Activated CD4-positive, alpha-beta memory T cell treated with anti-CD3 and anti-CD28 coated beads, Interleukin-2, amount 10 ng/mL, durations not matched to agents 7 days and 5 days (primary cell): ENCODE data around the gene KLHDC9. TPM values are rescaled to one million over a fixed set of nuclear protein-coding genes. Genes with fewer than 3 reads are reported as not detected.

Experiments used
- CTCF ChIA-PET: fragments of 350-600 bp; sonication (Branson Sonifier 250); formaldehyde crosslinking; loops from one replicate; lab custom pipeline; 2021; ENCODE audit warnings: antibody characterized with exemption, inconsistent platforms; lab: Charles Lee
- POLR2A ChIA-PET: fragments of 350-600 bp; sonication (Branson Sonifier 250); formaldehyde crosslinking; loops from one replicate; lab custom pipeline; 2021; ENCODE audit warnings: antibody characterized with exemption; lab: Charles Lee
- DNase-seq: peaks from one replicate; pipeline ENCODE4 v3.0.0-alpha.2; 2020
- H3K27ac Mint-ChIP-seq: one replicate; pipeline ENCODE4 v1.8.0; 2021; ENCODE audit warnings: mild to moderate bottlenecking, mixed read lengths
- H3K27me3 Mint-ChIP-seq: one replicate; pipeline ENCODE4 v1.8.0; 2021; ENCODE audit warnings: mixed read lengths
- H3K36me3 Mint-ChIP-seq: one replicate; pipeline ENCODE4 v1.8.0; 2021; ENCODE audit warnings: low read depth, mixed read lengths
- H3K4me1 Mint-ChIP-seq: one replicate; pipeline ENCODE4 v1.8.0; 2021; ENCODE audit warnings: mixed read lengths
- H3K4me3 Mint-ChIP-seq: one replicate; pipeline ENCODE4 v1.8.0; 2021; ENCODE audit warnings: mild to moderate bottlenecking, mixed read lengths
- H3K9me3 Mint-ChIP-seq: one replicate; pipeline ENCODE4 v1.8.0; 2021; ENCODE audit warnings: mixed read lengths
- total RNA-seq, 2 experiments: library from RNA; stranded (reverse); gene quantifications; one replicate each; pipeline ENCODE4 v1.2.3, GENCODE V29; 2021

The KLHDC9 gene
- total RNA-seq, 2 experiments from 2014 or later, result 1.2 TPM

DNA sequence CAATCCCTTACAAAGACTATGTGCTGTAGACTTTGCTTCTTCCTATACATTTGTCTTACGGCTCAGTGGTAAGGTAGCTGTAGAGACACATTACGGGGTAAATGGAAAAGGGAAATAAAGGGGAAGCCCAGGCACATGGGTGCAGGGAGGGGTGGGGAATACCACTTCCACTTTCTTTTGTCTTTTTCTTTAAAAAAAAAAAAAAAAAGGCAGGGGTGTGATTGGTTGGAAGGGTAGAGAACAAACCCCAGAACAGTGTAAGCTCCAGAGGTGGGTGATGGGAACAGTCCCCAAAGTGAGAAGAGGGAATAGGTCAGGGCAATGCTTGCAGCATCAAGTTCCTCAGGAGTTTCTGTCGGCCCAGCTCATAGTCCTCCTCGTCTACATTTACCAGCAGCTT, 23.7 kb downstream of the KLHDC9 start:
- ChIA-PET POLR2A (interaction anchor here (1.4 to 1.5 kb wide), 2 partner anchors 32 to 76 kb away, joined by 3 to 5 read pairs; partner anchors contain the start of genes UFC1 and USF1), CTCF (no interaction called here)
- Mint-ChIP-seq H3K36me3 (peaks cover 76% of the 10 kb centered on the region), H3K27me3 (no peaks in the 10 kb centered on the region), H3K4me3 (no peak overlapping the region), H3K4me1 (peaks cover 37% of the 10 kb centered on the region), H3K9me3 (no peaks in the 10 kb centered on the region), H3K27ac (no peak overlapping the region)
- no peak for DNase-seq

DNA sequence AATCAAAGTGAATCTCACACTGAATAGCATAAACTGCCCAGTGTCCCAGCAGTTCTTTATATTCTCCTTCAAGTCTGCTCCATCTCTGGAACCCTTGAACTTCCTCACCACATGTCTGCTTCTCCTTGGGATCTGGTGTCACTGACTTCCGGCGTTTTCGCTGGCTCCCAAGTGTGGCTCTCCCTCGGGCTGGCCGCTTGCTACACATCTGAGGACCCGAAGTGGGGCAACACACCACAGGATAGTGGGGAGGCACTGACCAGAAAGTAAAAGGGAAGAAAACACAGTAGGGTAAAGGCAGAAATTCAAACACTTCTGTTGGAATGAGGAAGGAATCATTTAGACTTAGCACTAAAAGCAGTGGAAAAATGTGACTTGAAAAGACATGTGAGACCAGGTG, 24.8 kb downstream of the KLHDC9 start:
- peaks cover 80% of the 10 kb centered on the region for H3K36me3 Mint-ChIP-seq
- H3K27ac Mint-ChIP-seq, result no peak overlapping the region
- DNase-seq, result no peak
- no peaks in the 10 kb centered on the region for H3K9me3 Mint-ChIP-seq
- H3K4me3 Mint-ChIP-seq, result no peak overlapping the region
- no peaks in the 10 kb centered on the region for H3K27me3 Mint-ChIP-seq
- ChIA-PET CTCF (interaction anchor here (0.7 kb wide), 1 partner anchor 58 kb away, joined by 3 read pairs; no protein-coding TSS in a partner anchor), POLR2A (interaction anchor here (1.4 kb wide), 1 partner anchor 77 kb away, joined by 3 read pairs; the partner anchor contains the start of gene USF1)
- peaks cover 45% of the 10 kb centered on the region for H3K4me1 Mint-ChIP-seq

DNA sequence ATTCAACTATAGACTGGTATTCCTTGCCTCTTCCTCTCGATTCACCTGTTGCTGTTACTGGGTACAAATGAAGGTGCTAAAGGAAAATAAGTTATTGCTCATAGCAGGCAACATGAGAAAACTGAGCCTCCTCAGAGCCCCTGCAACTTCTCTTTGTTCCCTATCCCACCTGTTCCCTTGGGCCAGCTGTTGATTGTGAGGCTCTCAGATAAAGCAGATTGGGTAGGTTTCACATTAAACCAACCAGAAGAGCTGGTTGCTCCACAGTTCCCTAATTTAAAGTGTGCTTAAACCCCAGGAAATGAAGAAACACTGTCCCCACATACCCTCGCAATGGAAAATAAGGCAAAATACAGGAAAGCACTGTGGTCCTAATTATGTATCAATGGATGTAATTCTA, 29.5 kb downstream of the KLHDC9 start:
- POLR2A ChIA-PET, result interaction anchor here (1.0 to 1.7 kb wide), 3 partner anchors 9 to 82 kb away, joined by 3 to 12 read pairs (median 3); partner anchors contain the start of genes NIT1, PFDN2, PPOX and USF1
- H3K36me3 Mint-ChIP-seq, result peaks cover 75% of the 10 kb centered on the region

DNA sequence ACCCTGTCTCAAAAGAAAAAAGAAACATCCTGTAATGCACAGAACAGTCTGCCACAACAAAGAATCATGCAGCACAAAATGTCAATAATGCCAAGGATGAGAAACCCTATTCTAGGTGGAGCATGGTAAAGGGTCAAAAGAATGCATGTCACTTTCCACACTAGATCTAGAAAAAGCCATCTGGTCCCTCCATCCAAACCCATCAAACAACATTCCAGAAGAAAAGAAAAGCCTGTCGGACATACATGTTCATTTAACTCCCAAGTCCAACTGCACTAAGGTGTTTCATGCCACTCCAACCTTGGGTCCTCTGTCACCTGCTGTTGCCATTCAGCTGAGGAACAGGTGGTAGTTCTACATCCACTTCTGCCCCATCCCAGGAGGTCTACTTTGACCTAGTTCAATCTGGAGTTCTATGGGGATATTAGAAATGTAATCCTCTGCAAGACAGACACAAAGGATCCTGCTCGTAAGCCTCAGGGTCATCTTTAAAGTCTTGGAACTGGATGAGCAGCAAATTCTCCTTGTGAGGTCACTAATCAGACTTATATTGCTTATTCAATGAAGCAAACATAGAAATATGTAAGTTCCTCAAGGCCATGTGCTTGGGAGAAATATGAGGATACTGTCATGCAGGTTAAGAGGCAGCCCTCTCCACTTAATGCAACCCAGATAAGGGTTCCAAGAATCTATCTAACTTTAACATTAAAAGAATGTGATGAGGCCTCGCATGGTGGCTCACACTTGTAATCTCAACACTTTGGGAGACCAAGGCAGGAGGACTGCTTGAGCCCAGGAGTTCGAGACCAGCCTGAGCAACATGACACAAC, 30.6 kb downstream of the KLHDC9 start:
- Mint-ChIP-seq H3K4me1 (peaks cover 53% of the 10 kb centered on the region), H3K9me3 (no peaks in the 10 kb centered on the region), H3K4me3 (no peak overlapping the region), H3K27me3 (no peaks in the 10 kb centered on the region), H3K36me3 (peaks cover 64% of the 10 kb centered on the region), H3K27ac (peak overlapping the region; percentile 3)
- DNase-seq, result no peak
- ChIA-PET CTCF (interaction anchor here (0.7 to 1.7 kb wide), 4 partner anchors 11 to 456 kb away, joined by 3 to 7 read pairs (median 4); partner anchors contain the start of genes KLHDC9, NIT1 and PFDN2), POLR2A (interaction anchor here (1.2 to 1.7 kb wide), 2 partner anchors 11 to 83 kb away, joined by 3 to 12 read pairs; partner anchors contain the start of genes NIT1, PFDN2 and USF1)

More for the DNA sequence above, 29.5 kb downstream of the KLHDC9 start:
- Mint-ChIP-seq H3K27ac (no peak overlapping the region), H3K4me3 (no peak overlapping the region), H3K27me3 (no peaks in the 10 kb centered on the region), H3K4me1 (peaks cover 53% of the 10 kb centered on the region), H3K9me3 (no peaks in the 10 kb centered on the region)
- CTCF ChIA-PET, result interaction anchor here (1.1 to 1.7 kb wide), 2 partner anchors 10 to 292 kb away, joined by 3 to 7 read pairs; partner anchors contain the start of genes NIT1 and PFDN2
- no peak for DNase-seq

DNA sequence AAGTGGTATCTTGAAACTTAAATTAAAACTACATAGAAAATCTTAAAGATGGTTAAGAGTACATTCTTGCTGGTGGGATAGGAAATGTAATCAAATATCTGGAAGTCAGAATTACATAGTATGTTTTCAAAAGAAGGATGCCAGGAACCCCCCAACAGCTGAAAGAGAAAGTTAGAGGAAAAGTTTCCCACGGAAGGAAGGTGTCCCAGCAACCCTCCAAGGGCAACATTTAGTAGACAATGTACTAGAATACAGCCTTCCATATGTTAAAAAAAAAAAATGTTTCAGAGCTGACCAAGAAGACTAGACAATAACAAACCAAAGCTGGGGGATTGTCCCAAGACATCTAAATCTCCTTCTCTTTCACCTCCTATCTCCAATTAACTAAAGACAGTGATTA, 32.1 kb downstream of the KLHDC9 start:
- H3K9me3 Mint-ChIP-seq, result no peaks in the 10 kb centered on the region
- H3K27ac Mint-ChIP-seq, result peak overlapping the region; percentile 11
- no peak overlapping the region for H3K4me3 Mint-ChIP-seq
- H3K27me3 Mint-ChIP-seq, result no peaks in the 10 kb centered on the region
- POLR2A ChIA-PET, result interaction anchor here (0.6 kb wide), 1 partner anchor 33 kb away, joined by 3 read pairs; no protein-coding TSS in a partner anchor
- CTCF ChIA-PET, result interaction anchor here (1.3 to 1.4 kb wide), 2 partner anchors 11 to 36 kb away, joined by 3 read pairs; partner anchors contain the start of gene PPOX
- peaks cover 55% of the 10 kb centered on the region for H3K36me3 Mint-ChIP-seq
- peaks cover 56% of the 10 kb centered on the region for H3K4me1 Mint-ChIP-seq
- no peak for DNase-seq

DNA sequence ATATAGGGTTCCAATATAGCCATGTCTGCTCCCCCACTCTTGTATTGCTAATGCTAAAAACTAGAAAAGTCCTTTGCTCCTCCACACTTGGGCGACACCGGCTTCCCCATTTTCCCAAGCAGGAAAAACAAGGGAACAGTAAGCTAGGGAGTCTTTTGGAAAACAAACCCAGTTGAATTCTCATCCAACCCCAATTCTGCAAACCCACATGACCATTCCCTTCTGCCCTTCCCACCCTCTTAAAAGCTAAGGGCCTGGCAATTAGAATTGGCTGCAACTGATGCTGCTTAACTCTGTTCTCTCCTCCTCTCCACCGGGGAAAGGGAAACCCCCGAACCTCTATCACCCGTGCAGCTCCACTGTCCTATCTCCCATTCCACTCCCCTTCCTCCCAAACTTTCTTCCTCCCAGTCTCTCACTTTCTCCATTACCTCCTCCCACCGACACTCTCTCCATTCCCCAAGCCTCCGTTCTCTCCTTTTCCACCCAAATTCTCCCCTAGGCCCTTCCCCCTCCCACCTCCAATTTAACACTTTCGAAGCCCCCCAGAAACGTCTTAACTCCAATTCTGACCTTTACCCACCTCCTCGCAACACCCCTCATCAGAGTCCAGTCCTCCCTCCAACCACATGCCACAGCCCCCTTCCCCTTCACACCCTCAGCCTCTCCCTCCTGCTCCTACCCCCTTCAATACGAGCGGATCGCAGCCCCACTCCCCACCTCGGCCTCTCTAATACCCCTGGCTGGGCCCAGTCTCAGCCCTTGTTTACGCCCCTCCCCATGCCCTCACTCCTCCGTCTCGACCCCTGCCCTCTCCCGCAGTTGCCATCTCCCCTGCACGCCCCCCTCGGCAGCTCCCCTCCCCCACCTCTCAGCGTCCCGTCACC, 33.6 kb downstream of the KLHDC9 start:
- no peak overlapping the region for H3K27ac Mint-ChIP-seq
- no peak for DNase-seq
- peaks cover 52% of the 10 kb centered on the region for H3K4me1 Mint-ChIP-seq
- no peak overlapping the region for H3K4me3 Mint-ChIP-seq
- H3K36me3 Mint-ChIP-seq, result peaks cover 47% of the 10 kb centered on the region
- no peaks in the 10 kb centered on the region for H3K27me3 Mint-ChIP-seq
- no peaks in the 10 kb centered on the region for H3K9me3 Mint-ChIP-seq
- ChIA-PET CTCF (interaction anchor here (0.8 to 3.5 kb wide), 15 partner anchors 8 to 250 kb away, joined by 3 to 21 read pairs (median 5); partner anchors contain the start of genes ARHGAP30, KLHDC9, NIT1 and PFDN2), POLR2A (interaction anchor here (0.9 to 4.8 kb wide), 14 partner anchors 11 to 450 kb away, joined by 3 to 45 read pairs (median 4); partner anchors contain the start of genes ARHGAP30, TOMM40L, TSTD1 and UFC1)

DNA sequence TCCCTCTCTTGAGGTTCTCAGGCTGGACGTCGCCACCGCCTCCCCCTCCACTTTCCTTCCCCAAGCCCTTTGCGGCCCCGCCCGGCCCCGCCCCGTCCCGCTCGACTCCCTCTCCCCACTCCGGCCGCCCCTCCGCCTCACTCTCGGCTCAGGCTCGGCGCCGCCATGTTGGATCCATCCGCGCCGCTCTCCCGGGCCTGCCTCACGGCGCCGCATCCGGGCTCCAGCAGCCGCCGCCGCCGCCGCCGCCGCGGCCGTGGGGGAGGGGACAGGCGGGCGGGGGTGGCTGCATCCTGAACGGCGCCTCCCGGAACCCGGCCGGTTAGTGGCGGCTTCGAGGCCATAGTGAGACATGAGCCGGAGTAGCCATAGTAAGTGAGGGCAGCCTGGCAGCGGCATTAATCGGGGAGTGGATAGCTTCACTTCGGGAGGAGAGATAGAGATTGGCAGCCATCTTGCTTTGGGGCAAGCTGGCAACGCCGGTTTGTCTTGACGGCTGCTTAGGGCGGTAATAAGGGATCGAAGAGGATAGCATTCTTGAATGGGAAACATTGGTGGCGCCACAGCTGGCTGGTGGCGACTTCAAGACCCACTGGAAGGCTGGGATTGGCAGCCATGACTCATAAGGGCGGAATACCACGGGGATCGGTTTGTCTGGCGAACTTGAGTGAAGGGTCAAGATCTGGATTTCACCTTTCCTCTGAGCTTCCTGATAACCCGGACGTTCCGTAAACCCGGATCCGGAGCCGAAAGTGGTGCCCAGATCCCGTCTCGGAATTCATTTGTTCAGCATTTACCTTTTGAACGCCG, 34.5 kb downstream of the KLHDC9 start, which contains the start of gene DEDD:
TSS of gene DEDD (minus strand) at position 258 of the 810 bp plus-strand sequence. CDS start 8,205 bp downstream, outside the sequence.
- Mint-ChIP-seq H3K4me3 (no peak within 1 kb of the TSS), H3K27ac (no peak within 1 kb of the TSS), H3K9me3 (no peaks in the 10 kb centered on the region), H3K36me3 (peaks cover 38% of the 10 kb centered on the region), H3K4me1 (peaks cover 43% of the 10 kb centered on the region), H3K27me3 (no peaks in the 10 kb centered on the region)
- ChIA-PET CTCF (interaction anchor here (1.0 to 3.5 kb wide), 15 partner anchors 7 to 405 kb away, joined by 3 to 21 read pairs (median 4); partner anchors contain the start of genes ARHGAP30, KLHDC9, NIT1 and PFDN2), POLR2A (interaction anchor here (0.6 to 4.8 kb wide), 23 partner anchors 10 to 451 kb away, joined by 3 to 45 read pairs (median 4); partner anchors contain the start of genes ARHGAP30, KLHDC9, LY9 and NDUFS2)
- peak; percentile 94 for DNase-seq

DNA sequence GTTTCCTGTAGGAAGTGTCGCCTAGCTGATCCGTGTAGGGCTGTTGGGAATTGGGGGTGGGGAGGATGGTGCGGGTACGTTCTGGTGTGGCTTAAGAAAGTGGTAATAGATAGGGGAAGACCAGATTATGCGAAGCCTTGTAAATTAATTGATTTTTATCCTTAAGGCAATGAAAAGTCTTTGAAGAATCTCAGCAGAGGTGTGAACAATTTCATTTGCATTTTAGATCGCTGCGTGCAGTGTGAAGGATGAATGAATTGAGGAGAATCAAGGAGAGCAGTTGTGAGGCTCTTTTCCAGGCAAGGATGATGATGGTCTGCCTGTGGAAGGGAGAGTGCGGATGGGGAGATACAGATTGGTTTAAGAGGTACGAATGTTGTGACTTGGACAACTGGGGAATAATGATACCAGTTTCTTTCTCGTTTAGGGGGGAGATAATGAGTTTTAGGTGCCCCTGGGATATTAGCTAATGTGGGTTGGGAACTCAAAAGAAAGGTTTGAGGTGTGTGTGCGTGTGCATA, 35.1 kb downstream of the KLHDC9 start:
- ChIA-PET POLR2A (interaction anchor here (0.6 to 4.8 kb wide), 23 partner anchors 9 to 451 kb away, joined by 3 to 45 read pairs (median 4); partner anchors contain the start of genes ARHGAP30, KLHDC9, LY9 and NDUFS2), CTCF (interaction anchor here (1.0 to 3.5 kb wide), 12 partner anchors 15 to 406 kb away, joined by 3 to 21 read pairs (median 4); partner anchors contain the start of genes ARHGAP30, KLHDC9, NIT1 and PFDN2)
- Mint-ChIP-seq H3K36me3 (peaks cover 32% of the 10 kb centered on the region), H3K4me3 (no peak overlapping the region), H3K4me1 (peaks cover 39% of the 10 kb centered on the region), H3K9me3 (no peaks in the 10 kb centered on the region), H3K27ac (no peak overlapping the region), H3K27me3 (no peaks in the 10 kb centered on the region)
- DNase-seq, result no peak

DNA sequence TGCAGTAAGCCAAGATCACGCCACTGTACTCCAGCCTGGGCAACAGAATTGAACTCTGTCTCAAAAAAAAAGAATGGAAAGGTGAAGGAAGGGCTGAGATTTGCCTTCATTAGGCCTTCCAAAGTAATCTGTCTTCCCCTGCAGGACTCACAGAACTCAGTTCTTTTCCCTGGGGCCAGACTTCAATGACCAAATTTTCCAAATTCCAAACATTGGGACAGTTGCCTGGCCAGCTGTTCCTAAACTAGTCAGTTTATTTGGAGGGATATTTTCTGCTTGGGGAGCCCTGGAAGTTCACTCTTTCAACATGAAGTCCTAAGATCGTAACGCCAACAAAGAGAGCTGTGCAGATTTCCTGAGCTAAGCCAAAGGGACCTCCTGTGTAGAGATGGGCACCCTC, 39.7 kb downstream of the KLHDC9 start:
- Mint-ChIP-seq H3K4me1 (peaks cover 9% of the 10 kb centered on the region), H3K9me3 (no peaks in the 10 kb centered on the region), H3K27ac (no peak overlapping the region), H3K36me3 (peaks cover 8% of the 10 kb centered on the region), H3K27me3 (no peaks in the 10 kb centered on the region), H3K4me3 (no peak overlapping the region)
- POLR2A ChIA-PET, result interaction anchor here (0.6 to 2.3 kb wide), 5 partner anchors 9 to 301 kb away, joined by 3 to 9 read pairs (median 4); partner anchors contain the start of genes NIT1, PFDN2 and UFC1
- CTCF ChIA-PET, result interaction anchor here (0.6 to 1.6 kb wide), 12 partner anchors 9 to 463 kb away, joined by 3 to 7 read pairs (median 3); partner anchors contain the start of genes UFC1 and USF1
- DNase-seq, result no peak

DNA sequence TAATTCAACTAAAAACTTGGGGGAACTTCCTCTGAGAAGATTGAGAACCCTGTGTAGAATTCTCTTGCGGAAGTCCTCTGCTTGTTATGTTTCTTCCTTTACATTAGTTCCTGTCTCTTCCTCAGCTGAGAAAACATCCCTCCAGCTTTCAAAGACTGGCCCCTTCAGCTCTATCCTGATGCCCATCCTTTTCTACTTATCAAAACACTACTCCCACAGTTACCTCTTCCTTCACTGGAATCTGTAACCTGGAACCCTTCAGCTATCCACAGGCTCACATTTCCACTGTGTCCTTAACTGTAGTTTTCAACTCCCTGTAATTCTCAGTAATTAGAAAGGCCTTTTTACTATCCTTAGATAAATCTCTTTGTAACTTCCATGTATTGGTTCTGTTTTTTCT, 40.3 kb downstream of the KLHDC9 start:
- peak overlapping the region; percentile 21 for H3K27ac Mint-ChIP-seq
- POLR2A ChIA-PET, result interaction anchor here (0.6 to 2.3 kb wide), 4 partner anchors 9 to 41 kb away, joined by 3 to 9 read pairs (median 4); partner anchors contain the start of genes NIT1, PFDN2 and UFC1

More for the DNA sequence above, 40.3 kb downstream of the KLHDC9 start:
- CTCF ChIA-PET, result interaction anchor here (0.6 to 1.6 kb wide), 13 partner anchors 9 to 463 kb away, joined by 3 to 7 read pairs (median 3); partner anchors contain the start of genes UFC1 and USF1
- Mint-ChIP-seq H3K27me3 (no peaks in the 10 kb centered on the region), H3K4me1 (peaks cover 9% of the 10 kb centered on the region), H3K9me3 (no peaks in the 10 kb centered on the region), H3K4me3 (no peak overlapping the region), H3K36me3 (peaks cover 8% of the 10 kb centered on the region)
- no peak for DNase-seq
